ENCODE results near the gene HNRNPA1.
"Not testable (repeated sequence)": the region's sequence is repeated elsewhere in the genome, so short reads cannot be mapped to it uniquely, and the experiment has no call there.

Gene HNRNPA1

GRCh38 chr12:54304187-54304810 is 23.8 kb downstream of the HNRNPA1 start:
- H3K9me3 ChIP-seq (ENCODE audit: control insufficient read depth, low read length) = no peaks in the 10 kb centered on the region
- H3K9ac ChIP-seq (ENCODE audit: low read length) = peak overlapping the region; percentile 51
- peaks cover 20% of the 10 kb centered on the region for H3K27me3 ChIP-seq (ENCODE audit: control insufficient read depth, insufficient read depth, low read length)
- H3K4me1 ChIP-seq (ENCODE audit: control insufficient read depth, insufficient read depth, low read length) = peaks cover 40% of the 10 kb centered on the region
- no peak overlapping the region for H3K4me3 ChIP-seq (ENCODE audit: low read length)
- H3K36me3 ChIP-seq (ENCODE audit: control insufficient read depth, insufficient read depth, low read length) = no peaks in the 10 kb centered on the region

- H3K9ac ChIP-seq (ENCODE audit: low read length) = no peak overlapping the region
- H3K4me3 ChIP-seq (ENCODE audit: low read length) = no peak overlapping the region
- H3K36me3 ChIP-seq (ENCODE audit: control insufficient read depth, insufficient read depth, low read length) = no peaks in the 10 kb centered on the region
- no peaks in the 10 kb centered on the region for H3K9me3 ChIP-seq (ENCODE audit: control insufficient read depth, low read length)
- H3K27me3 ChIP-seq (ENCODE audit: control insufficient read depth, insufficient read depth, low read length) = peaks cover 5% of the 10 kb centered on the region
- H3K4me1 ChIP-seq (ENCODE audit: control insufficient read depth, insufficient read depth, low read length) = peaks cover 26% of the 10 kb centered on the region
These were observed 26.6 kb downstream of the HNRNPA1 start for GRCh38 chr12:54306925-54307741.

GRCh38 chr12:54311051-54311450 is 30.5 kb downstream of the HNRNPA1 start:
- Histone ChIP-seq H3K9me3 (ENCODE audit: control insufficient read depth, low read length) (no peaks in the 10 kb centered on the region), H3K4me3 (ENCODE audit: low read length) (no peak overlapping the region), H3K27me3 (ENCODE audit: control insufficient read depth, insufficient read depth, low read length) (no peaks in the 10 kb centered on the region), H3K9ac (ENCODE audit: low read length) (no peak overlapping the region), H3K4me1 (ENCODE audit: control insufficient read depth, insufficient read depth, low read length) (peaks cover 10% of the 10 kb centered on the region), H3K36me3 (ENCODE audit: control insufficient read depth, insufficient read depth, low read length) (no peaks in the 10 kb centered on the region)

GRCh38 chr12:54312309-54312708 is 31.8 kb downstream of the HNRNPA1 start:
- H3K4me3 ChIP-seq (ENCODE audit: low read length); H3K4me1 ChIP-seq (ENCODE audit: control insufficient read depth, insufficient read depth, low read length); H3K9ac ChIP-seq (ENCODE audit: low read length); H3K27me3 ChIP-seq (ENCODE audit: control insufficient read depth, insufficient read depth, low read length); H3K36me3 ChIP-seq (ENCODE audit: control insufficient read depth, insufficient read depth, low read length); H3K9me3 ChIP-seq (ENCODE audit: control insufficient read depth, low read length): not testable (repeated sequence)

- no peak overlapping the region for H3K9ac ChIP-seq (ENCODE audit: low read length)
- H3K9me3 ChIP-seq (ENCODE audit: control insufficient read depth, low read length) = no peaks in the 10 kb centered on the region
- no peaks in the 10 kb centered on the region for H3K36me3 ChIP-seq (ENCODE audit: control insufficient read depth, insufficient read depth, low read length)
- no peak overlapping the region for H3K4me3 ChIP-seq (ENCODE audit: low read length)
- no peaks in the 10 kb centered on the region for H3K27me3 ChIP-seq (ENCODE audit: control insufficient read depth, insufficient read depth, low read length)
- peaks cover 4% of the 10 kb centered on the region for H3K4me1 ChIP-seq (ENCODE audit: control insufficient read depth, insufficient read depth, low read length)
These were observed 40.8 kb downstream of the HNRNPA1 start for GRCh38 chr12:54321363-54321762.

- Histone ChIP-seq H3K9ac (ENCODE audit: low read length) (peak within 1 kb of the TSS; percentile 96), H3K9me3 (ENCODE audit: control insufficient read depth, low read length) (no peaks in the 10 kb centered on the region), H3K36me3 (ENCODE audit: control insufficient read depth, insufficient read depth, low read length) (no peaks in the 10 kb centered on the region), H3K4me3 (ENCODE audit: low read length) (peak within 1 kb of the TSS; percentile 93), H3K4me1 (ENCODE audit: control insufficient read depth, insufficient read depth, low read length) (peaks cover 20% of the 10 kb centered on the region), H3K27me3 (ENCODE audit: control insufficient read depth, insufficient read depth, low read length) (no peaks in the 10 kb centered on the region)
These were observed 44.3 kb downstream of the HNRNPA1 start, which contains the start of gene COPZ1 for GRCh38 chr12:54324617-54325441. Gene COPZ1, plus strand, starts transcription at chr12:54325131. Its CDS starts 33 bp downstream, at chr12:54325164.

- Histone ChIP-seq H3K4me3 (ENCODE audit: low read length) (peak overlapping the region; percentile 93), H3K9ac (ENCODE audit: low read length) (peak overlapping the region; percentile 96), H3K4me1 (ENCODE audit: control insufficient read depth, insufficient read depth, low read length) (peaks cover 23% of the 10 kb centered on the region)
- H3K27me3 ChIP-seq (ENCODE audit: control insufficient read depth, insufficient read depth, low read length); H3K9me3 ChIP-seq (ENCODE audit: control insufficient read depth, low read length); H3K36me3 ChIP-seq (ENCODE audit: control insufficient read depth, insufficient read depth, low read length): not testable (repeated sequence)
These were observed 45.0 kb downstream of the HNRNPA1 start for GRCh38 chr12:54325442-54326109.

GRCh38 chr12:54328595-54329337 is 48.2 kb downstream of the HNRNPA1 start:
- Histone ChIP-seq H3K36me3 (ENCODE audit: control insufficient read depth, insufficient read depth, low read length) (no peaks in the 10 kb centered on the region), H3K9me3 (ENCODE audit: control insufficient read depth, low read length) (no peaks in the 10 kb centered on the region), H3K4me3 (ENCODE audit: low read length) (no peak overlapping the region), H3K4me1 (ENCODE audit: control insufficient read depth, insufficient read depth, low read length) (peaks cover 27% of the 10 kb centered on the region), H3K9ac (ENCODE audit: low read length) (no peak overlapping the region), H3K27me3 (ENCODE audit: control insufficient read depth, insufficient read depth, low read length) (no peaks in the 10 kb centered on the region)

GRCh38 chr12:54329759-54330158 is 49.2 kb downstream of the HNRNPA1 start:
- Histone ChIP-seq H3K4me3 (ENCODE audit: low read length) (no peak overlapping the region), H3K9me3 (ENCODE audit: control insufficient read depth, low read length) (no peaks in the 10 kb centered on the region), H3K9ac (ENCODE audit: low read length) (no peak overlapping the region), H3K27me3 (ENCODE audit: control insufficient read depth, insufficient read depth, low read length) (no peaks in the 10 kb centered on the region), H3K36me3 (ENCODE audit: control insufficient read depth, insufficient read depth, low read length) (no peaks in the 10 kb centered on the region), H3K4me1 (ENCODE audit: control insufficient read depth, insufficient read depth, low read length) (peaks cover 23% of the 10 kb centered on the region)

- Histone ChIP-seq H3K27me3 (ENCODE audit: control insufficient read depth, insufficient read depth, low read length) (no peaks in the 10 kb centered on the region), H3K36me3 (ENCODE audit: control insufficient read depth, insufficient read depth, low read length) (no peaks in the 10 kb centered on the region), H3K9ac (ENCODE audit: low read length) (no peak overlapping the region), H3K4me3 (ENCODE audit: low read length) (no peak overlapping the region), H3K4me1 (ENCODE audit: control insufficient read depth, insufficient read depth, low read length) (peaks cover 23% of the 10 kb centered on the region), H3K9me3 (ENCODE audit: control insufficient read depth, low read length) (no peaks in the 10 kb centered on the region)
These were observed 49.9 kb downstream of the HNRNPA1 start for GRCh38 chr12:54330442-54330841.

GRCh38 chr12:54331461-54331860 is 50.9 kb downstream of the HNRNPA1 start:
- no peaks in the 10 kb centered on the region for H3K27me3 ChIP-seq (ENCODE audit: control insufficient read depth, insufficient read depth, low read length)
- no peak overlapping the region for H3K4me3 ChIP-seq (ENCODE audit: low read length)
- no peaks in the 10 kb centered on the region for H3K9me3 ChIP-seq (ENCODE audit: control insufficient read depth, low read length)
- no peak overlapping the region for H3K9ac ChIP-seq (ENCODE audit: low read length)
- no peaks in the 10 kb centered on the region for H3K36me3 ChIP-seq (ENCODE audit: control insufficient read depth, insufficient read depth, low read length)
- peaks cover 23% of the 10 kb centered on the region for H3K4me1 ChIP-seq (ENCODE audit: control insufficient read depth, insufficient read depth, low read length)
